ENCODE measurements around the gene PSME1. TPM values are rescaled to one million over a fixed set of nuclear protein-coding genes. Genes with fewer than 3 reads are reported as not detected.
A peak's percentile ranks its signal among the peaks of the same experiment; 100 is the strongest.

The PSME1 gene
- total and polyA plus RNA-seq, 2 of the 13 experiments (the other 11 are each of a cell fraction or from before 2014, with no cell fraction given) = 159 to 608 TPM

GRCh38 chr14:24135834-24136683 is at the start of gene PSME1 (continued):
- 0 out of 2 replicates have a peak, but pooled peaks have one; percentile 57 for TF ChIP-seq RERE (CRISPR knock-in tag; IDR thresholded peaks at IDR 0.05; ENCODE audit: low read depth)
- TF ChIP-seq PHF5A (CRISPR knock-in tag; IDR thresholded peaks at IDR 0.05; ENCODE audit: low read depth, unreplicated experiment) = no peak
- TF ChIP-seq HNF4G (IDR thresholded peaks at IDR 0.05; ENCODE audit: borderline replicate concordance, low read depth, low read length) = 0 out of 2 replicates have a peak, but pooled peaks have one; percentile 28
- peak; percentile 86 for TF ChIP-seq HNF4G (CRISPR knock-in tag; IDR thresholded peaks at IDR 0.05; ENCODE audit: borderline replicate concordance, low read depth)
- TF ChIP-seq NFIB (CRISPR knock-in tag; IDR thresholded peaks at IDR 0.05; ENCODE audit: borderline replicate concordance) = no peak
- peak; percentile 5; the same call in 1 of the 2 replicates for TF ChIP-seq AKAP8 (CRISPR knock-in tag; IDR thresholded peaks at IDR 0.05)
- TF ChIP-seq TMF1 (CRISPR knock-in tag; IDR thresholded peaks at IDR 0.05; ENCODE audit: low read depth) = no peak
- TF ChIP-seq CAMTA2 (CRISPR knock-in tag; IDR thresholded peaks at IDR 0.05; ENCODE audit: borderline replicate concordance) = peak; percentile 94
- no peak for TF ChIP-seq ZNF414 (CRISPR knock-in tag; IDR thresholded peaks at IDR 0.05)
- peak; percentile 58; the same call in 1 of the 2 replicates for TF ChIP-seq KLF11 (CRISPR knock-in tag; IDR thresholded peaks at IDR 0.05)
- TF ChIP-seq ZBTB25 (CRISPR knock-in tag; IDR thresholded peaks at IDR 0.05) = no peak
- TF ChIP-seq REL (CRISPR knock-in tag; conservative IDR thresholded peaks at IDR 0.05) = no peak
- no peak for TF ChIP-seq ZNF646 (CRISPR knock-in tag; IDR thresholded peaks at IDR 0.05)
- peak; percentile 83; the same call in 1 of the 2 replicates for TF ChIP-seq ZNF768 (CRISPR knock-in tag; IDR thresholded peaks at IDR 0.05)

Measured in HepG2 (cell line).